GM21529 (cell line): ENCODE data around the gene CATSPER4.
"Not testable (repeated sequence)": the region's sequence is repeated elsewhere in the genome, so short reads cannot be mapped to it uniquely, and the experiment has no call there.

Experiments
- ATAC-seq: cut with Tn5 transposase; IDR thresholded peaks from one replicate; pipeline ENCODE4 v1.9.1; 2021; ENCODE audit not compliant: unreplicated experiment

Gene CATSPER4

GRCh38 chr1:26189331-26189730 is 1.1 kb upstream of the CATSPER4 start:
- ATAC-seq: no peak

GRCh38 chr1:26189751-26190275 is 589 bp upstream of the CATSPER4 start:
- ATAC-seq: no peak

- no peak for ATAC-seq
Observed at GRCh38 chr1:26191739-26192138, 1.3 kb downstream of the CATSPER4 start.

GRCh38 chr1:26195805-26196204 is 5.4 kb downstream of the CATSPER4 start:
- no peak for ATAC-seq

- no peak for ATAC-seq
Observed at GRCh38 chr1:26197301-26197700, 6.9 kb downstream of the CATSPER4 start.

GRCh38 chr1:26197813-26198212 is 7.4 kb downstream of the CATSPER4 start:
- ATAC-seq: no peak

- no peak for ATAC-seq
Observed at GRCh38 chr1:26200413-26200812, 10.0 kb downstream of the CATSPER4 start.

GRCh38 chr1:26203642-26204318 is 13.4 kb downstream of the CATSPER4 start:
- ATAC-seq: no peak

GRCh38 chr1:26210147-26210870 is 19.9 kb downstream of the CATSPER4 start:
- ATAC-seq: no peak

- no peak for ATAC-seq
Observed at GRCh38 chr1:26212726-26213125, 22.3 kb downstream of the CATSPER4 start.

- no peak for ATAC-seq
Observed at GRCh38 chr1:26213335-26213905, 23.0 kb downstream of the CATSPER4 start.

- ATAC-seq: no peak
Observed at GRCh38 chr1:26215246-26215645, 24.8 kb downstream of the CATSPER4 start.

- no peak for ATAC-seq
Observed at GRCh38 chr1:26218906-26219494, 28.6 kb downstream of the CATSPER4 start.

- no peak for ATAC-seq
Observed at GRCh38 chr1:26220199-26220912, 30.0 kb downstream of the CATSPER4 start.

GRCh38 chr1:26221094-26221493 is 30.7 kb downstream of the CATSPER4 start:
- ATAC-seq: no peak

GRCh38 chr1:26224606-26225005 is 34.2 kb downstream of the CATSPER4 start:
- ATAC-seq: no peak

- ATAC-seq: no peak
Observed at GRCh38 chr1:26225033-26225831, 34.8 kb downstream of the CATSPER4 start.

- ATAC-seq: not testable (repeated sequence)
Observed at GRCh38 chr1:26230682-26231081, 40.3 kb downstream of the CATSPER4 start.

- peak; percentile 91 for ATAC-seq
Observed at GRCh38 chr1:26233903-26234643, 43.7 kb downstream of the CATSPER4 start, which contains the start of gene CEP85. Gene CEP85, plus strand, starts transcription at chr1:26234200. Its CDS starts 5,584 bp downstream, at chr1:26239784.
